Activated T-helper 2 cell treated with anti-CD3 and anti-CD28 coated beads, Interferon-gamma antibody, Interleukin-2, Interleukin-4, amounts not matched to agents 10 μg/mL and 5 μg/mL and 100 μg/mL, durations not matched to agents 14 hours and 24 hours and 36 hours (primary cell): ENCODE measurements around the gene LYZ. TPM values are rescaled to one million over a fixed set of nuclear protein-coding genes. Genes with fewer than 3 reads are reported as not detected.

Experiments
- DNase-seq: peaks from one replicate; pipeline ENCODE4 v3.0.0; 2021; ENCODE audit warnings: low spot score
- H3K27ac Mint-ChIP-seq: one replicate; pipeline ENCODE4 v1.8.0; 2021; ENCODE audit warnings: mixed read lengths
- H3K27me3 Mint-ChIP-seq: one replicate; pipeline ENCODE4 v1.8.0; 2021; ENCODE audit warnings: low read depth, mixed read lengths
- H3K36me3 Mint-ChIP-seq: one replicate; pipeline ENCODE4 v1.8.0; 2021; ENCODE audit warnings: low read depth, mixed read lengths
- H3K4me1 Mint-ChIP-seq: one replicate; pipeline ENCODE4 v1.8.0; 2021; ENCODE audit warnings: low read depth, mixed read lengths
- H3K4me3 Mint-ChIP-seq: one replicate; pipeline ENCODE4 v1.8.0; 2021; ENCODE audit warnings: low read depth, mild to moderate bottlenecking, moderate library complexity, mixed read lengths
- H3K9me3 Mint-ChIP-seq: one replicate; pipeline ENCODE4 v1.8.0; 2021; ENCODE audit warnings: mixed read lengths
- intact Hi-C: fragments of 100-400 bp; cut with micrococcal nuclease; formaldehyde crosslinking; loops from one replicate; pipeline ENCODE4 v1.15.1; 2023
- total RNA-seq: library from RNA; stranded (reverse); gene quantifications from 2 replicates; pipeline ENCODE4 v1.2.3, GENCODE V29; 2022

Gene LYZ
- total RNA-seq, 1 donor from 2014 or later, result not detected

DNA sequence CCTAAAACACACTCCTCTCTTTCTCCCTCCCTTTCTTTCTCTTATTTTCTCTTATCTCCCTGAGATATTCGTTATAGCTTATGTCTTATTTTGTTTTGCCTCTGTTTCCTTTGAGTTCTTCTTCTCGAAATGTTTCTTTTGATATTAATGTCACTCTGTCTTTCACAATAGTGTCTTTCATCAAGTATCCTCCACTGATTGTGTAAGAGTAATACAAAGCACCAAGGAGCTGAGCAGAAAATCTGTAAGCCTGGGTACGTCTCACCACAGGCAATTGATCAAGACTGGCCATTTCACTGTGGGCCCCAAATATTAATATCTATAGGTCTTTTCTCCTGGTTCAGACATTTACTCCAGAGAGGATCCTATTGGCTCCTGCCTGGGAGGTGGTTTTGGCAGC is 4.8 kb upstream of the LYZ start:
- Mint-ChIP-seq H3K4me3 (no peak overlapping the region), H3K27me3 (peaks cover 14% of the 10 kb centered on the region), H3K9me3 (no peaks in the 10 kb centered on the region), H3K36me3 (no peaks in the 10 kb centered on the region), H3K27ac (no peak overlapping the region), H3K4me1 (peaks cover 3% of the 10 kb centered on the region)
- no peak for DNase-seq
- intact Hi-C loops, result no loop called here

GRCh38 chr12:69343885-69344612 is 4.1 kb upstream of the LYZ start:
- H3K27ac Mint-ChIP-seq, result no peak overlapping the region
- DNase-seq, result no peak
- no peaks in the 10 kb centered on the region for H3K9me3 Mint-ChIP-seq
- intact Hi-C loops, result no loop called here
- H3K27me3 Mint-ChIP-seq, result peaks cover 15% of the 10 kb centered on the region
- H3K4me1 Mint-ChIP-seq, result peaks cover 4% of the 10 kb centered on the region
- no peaks in the 10 kb centered on the region for H3K36me3 Mint-ChIP-seq
- no peak overlapping the region for H3K4me3 Mint-ChIP-seq

DNA sequence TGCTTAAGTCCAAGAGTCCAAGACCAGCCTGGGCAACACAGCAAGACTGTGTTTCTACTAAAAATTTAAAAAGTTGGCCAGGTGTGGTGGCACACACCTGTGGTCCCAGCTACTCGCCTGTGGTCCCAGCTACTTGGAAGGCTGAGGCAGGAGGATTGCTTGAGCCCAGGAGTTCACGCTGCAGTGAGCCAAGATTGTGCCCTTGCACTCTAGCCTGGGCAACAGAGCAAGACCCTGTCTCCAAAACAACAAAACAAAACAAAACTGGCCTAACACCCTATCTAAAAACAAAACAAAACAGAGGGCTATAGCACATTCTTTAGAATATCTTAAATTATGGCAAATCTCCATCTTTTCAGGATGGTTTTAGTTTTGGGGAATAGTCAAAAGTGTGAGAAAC is 3.1 kb upstream of the LYZ start:
- H3K4me3 Mint-ChIP-seq, result no peak overlapping the region
- intact Hi-C loops, result no loop called here
- H3K27ac Mint-ChIP-seq, result no peak overlapping the region
- DNase-seq, result no peak
- H3K9me3 Mint-ChIP-seq, result no peaks in the 10 kb centered on the region
- H3K27me3 Mint-ChIP-seq, result peaks cover 17% of the 10 kb centered on the region
- no peaks in the 10 kb centered on the region for H3K36me3 Mint-ChIP-seq
- H3K4me1 Mint-ChIP-seq, result peaks cover 4% of the 10 kb centered on the region

DNA sequence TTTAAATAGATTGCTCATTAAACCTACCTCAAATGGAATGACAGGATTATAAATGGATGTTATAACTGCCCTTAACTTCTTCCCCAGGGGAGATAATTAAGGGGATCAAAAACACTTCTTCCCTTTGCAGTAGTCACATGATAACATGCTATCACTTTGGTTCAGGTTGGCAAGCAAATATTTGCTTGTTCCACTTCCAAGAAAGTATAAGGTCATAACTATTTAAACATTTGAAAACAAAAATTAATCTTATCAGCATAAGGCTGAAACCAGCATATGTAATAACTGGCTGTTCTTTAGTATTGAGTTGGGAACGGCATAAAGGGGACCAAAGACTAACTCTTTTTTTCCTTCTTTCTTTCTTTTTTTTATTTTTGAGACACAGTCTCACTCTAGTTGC is 2.4 kb upstream of the LYZ start:
- peaks cover 13% of the 10 kb centered on the region for H3K27me3 Mint-ChIP-seq
- H3K4me1 Mint-ChIP-seq, result peaks cover 4% of the 10 kb centered on the region
- no peaks in the 10 kb centered on the region for H3K9me3 Mint-ChIP-seq
- H3K27ac Mint-ChIP-seq, result no peak overlapping the region
- DNase-seq, result no peak
- H3K4me3 Mint-ChIP-seq, result no peak overlapping the region
- H3K36me3 Mint-ChIP-seq, result no peaks in the 10 kb centered on the region
- intact Hi-C loops, result no loop called here

GRCh38 chr12:69350002-69350626 is 1.9 kb downstream of the LYZ start:
- H3K27ac Mint-ChIP-seq, result no peak overlapping the region
- no peak overlapping the region for H3K4me3 Mint-ChIP-seq
- H3K9me3 Mint-ChIP-seq, result no peaks in the 10 kb centered on the region
- H3K36me3 Mint-ChIP-seq, result no peaks in the 10 kb centered on the region
- peaks cover 4% of the 10 kb centered on the region for H3K4me1 Mint-ChIP-seq
- DNase-seq, result no peak
- intact Hi-C loops, result no loop called here
- peaks cover 23% of the 10 kb centered on the region for H3K27me3 Mint-ChIP-seq

- intact Hi-C loops, result no loop called here
- Mint-ChIP-seq H3K4me3 (no peak overlapping the region), H3K9me3 (no peaks in the 10 kb centered on the region), H3K27ac (no peak overlapping the region), H3K36me3 (no peaks in the 10 kb centered on the region), H3K4me1 (peaks cover 4% of the 10 kb centered on the region), H3K27me3 (peaks cover 23% of the 10 kb centered on the region)
- no peak for DNase-seq
Measured at GRCh38 chr12:69350777-69351176, 2.6 kb downstream of the LYZ start.

DNA sequence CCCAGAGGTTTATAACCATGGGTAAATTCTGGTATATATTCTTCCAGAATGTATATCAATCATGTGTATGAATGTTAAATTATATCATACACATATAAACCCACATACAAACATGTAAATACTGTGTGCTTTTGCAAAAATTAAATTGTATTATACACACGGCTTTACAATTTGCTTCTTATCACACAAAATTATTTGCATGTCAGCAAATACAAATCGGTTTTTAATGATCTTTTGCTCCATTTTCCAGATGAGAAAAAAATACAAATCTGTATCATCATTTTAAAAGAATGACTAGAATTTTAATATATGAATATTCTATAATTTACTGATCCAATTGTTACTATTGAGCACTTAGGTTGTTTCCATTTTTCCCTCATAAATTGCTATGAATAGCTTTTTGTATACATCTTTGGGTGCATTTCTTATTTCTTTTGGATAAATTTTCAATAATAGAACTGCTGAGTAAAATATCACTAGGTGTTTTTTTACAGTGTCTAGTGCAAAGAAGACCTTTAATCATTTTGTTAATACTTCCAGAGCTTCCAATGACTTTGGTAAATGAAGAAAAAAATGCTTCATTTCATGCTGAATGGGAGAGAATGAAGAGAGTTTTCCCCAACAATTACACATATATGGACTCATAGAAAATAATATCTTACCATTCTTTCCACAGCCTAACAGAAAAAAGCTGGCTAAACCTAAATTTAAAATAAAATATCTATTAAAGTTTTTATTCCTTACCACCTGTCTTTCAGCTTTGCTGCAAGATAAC is 3.5 kb downstream of the LYZ start:
- intact Hi-C loops, result no loop called here
- H3K9me3 Mint-ChIP-seq, result no peaks in the 10 kb centered on the region
- peaks cover 23% of the 10 kb centered on the region for H3K27me3 Mint-ChIP-seq
- no peak overlapping the region for H3K27ac Mint-ChIP-seq
- H3K36me3 Mint-ChIP-seq, result no peaks in the 10 kb centered on the region
- no peak for DNase-seq
- peaks cover 4% of the 10 kb centered on the region for H3K4me1 Mint-ChIP-seq
- no peak overlapping the region for H3K4me3 Mint-ChIP-seq

DNA sequence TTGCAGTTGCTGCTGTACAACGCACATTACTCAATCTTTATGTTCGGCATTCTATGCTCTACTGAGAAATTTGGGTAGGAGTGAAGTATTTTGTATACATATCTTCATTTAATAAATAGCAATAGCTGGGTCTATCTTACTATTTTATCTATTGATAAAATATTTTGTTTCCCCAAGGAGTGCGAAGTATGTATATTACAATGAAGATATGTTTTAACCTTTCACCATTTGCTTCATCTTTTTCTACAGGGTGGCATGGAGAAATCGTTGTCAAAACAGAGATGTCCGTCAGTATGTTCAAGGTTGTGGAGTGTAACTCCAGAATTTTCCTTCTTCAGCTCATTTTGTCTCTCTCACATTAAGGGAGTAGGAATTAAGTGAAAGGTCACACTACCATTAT is 4.7 kb downstream of the LYZ start:
- H3K36me3 Mint-ChIP-seq, result no peaks in the 10 kb centered on the region
- H3K4me3 Mint-ChIP-seq, result no peak overlapping the region
- DNase-seq, result no peak
- no peaks in the 10 kb centered on the region for H3K9me3 Mint-ChIP-seq
- peaks cover 23% of the 10 kb centered on the region for H3K27me3 Mint-ChIP-seq
- intact Hi-C loops, result no loop called here
- no peak overlapping the region for H3K27ac Mint-ChIP-seq
- H3K4me1 Mint-ChIP-seq, result peaks cover 6% of the 10 kb centered on the region

DNA sequence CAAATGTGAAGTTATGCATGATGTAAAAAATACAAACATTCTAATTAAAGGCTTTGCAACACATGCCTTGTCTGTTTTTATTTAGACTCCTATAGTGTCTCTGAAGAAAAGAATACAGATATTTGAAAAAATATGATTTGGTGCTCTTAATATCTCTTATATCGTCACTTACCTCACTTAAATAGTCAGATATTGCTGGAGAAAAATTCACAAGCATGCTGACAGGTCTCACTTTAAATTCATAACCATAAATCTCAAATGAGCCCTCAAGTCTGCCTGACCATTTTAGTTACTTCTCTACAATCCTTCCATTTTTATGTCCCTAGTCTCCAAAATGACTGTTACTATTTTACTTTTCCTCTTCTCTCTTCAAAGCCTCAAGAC is 6.0 kb downstream of the LYZ start:
- Mint-ChIP-seq H3K4me1 (peaks cover 8% of the 10 kb centered on the region), H3K9me3 (no peaks in the 10 kb centered on the region), H3K4me3 (no peak overlapping the region), H3K27ac (no peak overlapping the region), H3K36me3 (no peaks in the 10 kb centered on the region), H3K27me3 (peaks cover 17% of the 10 kb centered on the region)
- intact Hi-C loops, result no loop called here
- no peak for DNase-seq

- intact Hi-C loops, result loop anchor here (5.0 kb wide), 2 partner anchors 112 to 383 kb away; partner anchors contain the start of gene RAB3IP
- peaks cover 12% of the 10 kb centered on the region for H3K4me1 Mint-ChIP-seq
- peaks cover 16% of the 10 kb centered on the region for H3K27me3 Mint-ChIP-seq
- H3K9me3 Mint-ChIP-seq, result no peaks in the 10 kb centered on the region
- H3K36me3 Mint-ChIP-seq, result no peaks in the 10 kb centered on the region
- no peak overlapping the region for H3K4me3 Mint-ChIP-seq
- H3K27ac Mint-ChIP-seq, result no peak overlapping the region
- no peak for DNase-seq
Measured at GRCh38 chr12:69354556-69355187, 6.5 kb downstream of the LYZ start.

DNA sequence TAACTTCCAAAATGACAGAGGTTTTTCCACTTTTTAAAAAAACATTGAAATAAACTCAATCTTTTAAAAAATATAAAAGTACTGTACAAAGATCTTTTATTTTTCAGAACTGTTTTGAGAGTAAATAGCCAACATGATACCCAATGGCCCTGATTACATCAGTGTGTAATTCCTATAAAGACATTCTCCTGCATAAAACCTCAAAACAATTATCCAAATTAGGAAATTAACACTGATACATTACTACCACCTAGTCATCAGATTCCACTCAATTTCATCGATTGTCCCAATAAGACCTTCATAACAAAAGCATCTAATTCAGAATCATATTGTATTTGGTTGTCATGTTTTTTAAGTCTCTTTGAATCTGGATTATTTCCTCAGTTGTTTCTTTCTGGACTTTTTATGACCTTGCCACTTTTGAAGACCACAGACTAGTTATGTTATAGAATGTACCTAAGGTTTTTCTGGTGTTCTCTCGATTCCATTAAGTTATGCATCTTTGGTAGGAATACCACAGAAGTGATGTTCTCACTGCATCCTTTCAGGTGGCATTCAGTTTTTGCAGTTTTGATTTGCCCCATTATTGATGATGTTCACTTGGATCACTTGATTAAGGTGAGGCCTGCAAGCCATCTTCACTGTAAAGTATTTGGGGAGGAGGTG is 7.3 kb downstream of the LYZ start:
- no peak overlapping the region for H3K4me3 Mint-ChIP-seq
- no peak overlapping the region for H3K27ac Mint-ChIP-seq
- peaks cover 4% of the 10 kb centered on the region for H3K36me3 Mint-ChIP-seq
- H3K9me3 Mint-ChIP-seq, result no peaks in the 10 kb centered on the region
- peaks cover 16% of the 10 kb centered on the region for H3K4me1 Mint-ChIP-seq
- DNase-seq, result no peak
- intact Hi-C loops, result loop anchor here (2.0 to 5.0 kb wide), 3 partner anchors 59 to 382 kb away; partner anchors contain the start of gene RAB3IP
- H3K27me3 Mint-ChIP-seq, result peaks cover 13% of the 10 kb centered on the region
